HG03066 (cell line): ENCODE results near the gene TBC1D9B.
"Not testable (repeated sequence)": the region's sequence is repeated elsewhere in the genome, so short reads cannot be mapped to it uniquely, and the experiment has no call there.

Source experiments
- ATAC-seq: cut with Tn5 transposase; IDR thresholded peaks from one replicate; pipeline ENCODE4 v1.9.1; 2021; ENCODE audit warnings: low read depth; ENCODE audit not compliant: unreplicated experiment

The TBC1D9B gene

DNA sequence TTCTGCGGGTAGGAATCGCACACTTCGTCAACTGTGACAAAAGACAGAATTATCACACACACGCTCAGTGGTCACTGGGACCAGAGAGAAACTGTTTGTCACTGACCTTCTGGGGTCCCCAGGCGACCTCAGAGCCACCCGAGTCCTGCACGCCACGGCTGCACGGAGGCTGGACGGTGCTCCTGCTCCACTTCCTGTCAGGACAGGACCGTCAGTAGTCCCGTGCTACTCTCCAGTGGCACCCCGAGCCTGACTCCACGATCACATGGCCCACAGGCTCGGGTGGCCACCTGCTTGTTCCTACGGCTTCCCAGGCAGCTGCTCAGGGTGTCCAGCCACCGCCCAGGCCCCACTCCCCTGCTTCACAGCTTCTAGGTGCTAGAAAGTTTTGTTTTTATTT is 66.9 kb downstream of the TBC1D9B start:
- no peak for ATAC-seq

- no peak for ATAC-seq
Observed at GRCh38 chr5:179840321-179840720, 67.4 kb downstream of the TBC1D9B start.

DNA sequence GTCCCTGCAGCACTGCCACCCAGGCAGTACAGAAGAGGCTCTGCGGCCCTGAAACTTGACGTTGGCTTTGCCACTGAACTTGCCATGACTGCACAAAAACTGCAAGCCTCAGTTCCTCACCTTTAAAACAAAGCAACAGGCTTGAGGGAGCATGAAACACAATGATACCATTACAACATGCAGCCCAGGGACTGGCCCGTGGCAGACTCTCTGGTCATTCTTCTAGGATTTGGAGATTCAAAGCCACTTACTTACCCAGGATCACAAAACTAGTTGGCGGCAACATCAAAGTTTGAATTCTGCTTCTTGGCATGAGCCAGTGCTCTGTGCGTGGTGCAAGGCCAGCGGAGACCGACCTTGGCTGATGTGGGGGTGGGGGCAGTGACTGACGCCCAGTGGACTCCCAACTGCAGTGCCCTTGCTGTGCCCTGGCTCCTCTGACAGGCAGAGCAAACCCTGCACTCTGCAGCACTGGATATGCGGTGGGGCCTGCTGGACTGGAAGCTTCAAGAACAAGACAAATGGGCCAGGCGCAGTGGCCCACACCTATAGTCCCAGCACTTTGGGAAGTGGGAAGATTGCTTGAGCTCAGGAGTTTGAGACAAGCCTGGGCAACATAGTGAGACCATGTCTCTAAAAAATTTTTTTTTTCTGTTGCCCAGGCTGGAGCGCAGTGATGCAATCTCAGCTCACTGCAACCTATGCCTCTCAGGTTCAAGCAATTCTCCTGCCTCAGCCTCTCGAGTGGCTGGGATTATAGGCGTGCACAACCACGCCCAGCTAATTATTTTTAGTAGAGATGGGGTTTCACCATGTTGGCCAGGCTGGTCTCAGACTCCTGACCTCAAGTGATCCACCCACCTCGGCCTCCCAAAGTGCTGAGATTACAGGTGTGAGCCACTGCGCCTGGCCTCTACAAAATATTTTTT is 68.1 kb downstream of the TBC1D9B start:
- ATAC-seq = no peak

- ATAC-seq = no peak
Observed at GRCh38 chr5:179837076-179838011, 70.4 kb downstream of the TBC1D9B start.

GRCh38 chr5:179836225-179837019 is 71.3 kb downstream of the TBC1D9B start:
- ATAC-seq = no peak

DNA sequence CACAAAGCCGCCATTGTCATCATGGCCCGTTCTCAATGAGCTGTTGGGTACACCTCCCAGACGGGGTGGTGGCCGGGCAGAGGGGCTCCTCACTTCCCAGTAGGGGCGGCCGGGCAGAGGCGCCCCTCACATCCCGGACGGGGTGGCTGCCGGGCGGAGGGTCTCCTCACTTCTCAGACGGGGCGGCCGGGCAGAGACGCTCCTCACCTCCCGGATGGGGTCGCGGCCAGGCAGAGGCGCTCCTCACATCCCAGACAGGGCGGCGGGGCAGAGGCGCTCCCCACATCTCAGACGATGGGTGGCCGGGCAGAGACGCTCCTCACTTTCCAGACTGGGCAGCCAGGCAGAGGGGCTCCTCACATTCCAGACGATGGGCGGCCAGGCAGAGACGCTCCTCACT is 72.8 kb downstream of the TBC1D9B start:
- not testable (repeated sequence) for ATAC-seq

GRCh38 chr5:179834120-179834519 is 73.6 kb downstream of the TBC1D9B start:
- no peak for ATAC-seq

GRCh38 chr5:179833709-179834070 is 74.0 kb downstream of the TBC1D9B start:
- no peak for ATAC-seq

- ATAC-seq = no peak
Observed at GRCh38 chr5:179833056-179833708, 74.5 kb downstream of the TBC1D9B start.

DNA sequence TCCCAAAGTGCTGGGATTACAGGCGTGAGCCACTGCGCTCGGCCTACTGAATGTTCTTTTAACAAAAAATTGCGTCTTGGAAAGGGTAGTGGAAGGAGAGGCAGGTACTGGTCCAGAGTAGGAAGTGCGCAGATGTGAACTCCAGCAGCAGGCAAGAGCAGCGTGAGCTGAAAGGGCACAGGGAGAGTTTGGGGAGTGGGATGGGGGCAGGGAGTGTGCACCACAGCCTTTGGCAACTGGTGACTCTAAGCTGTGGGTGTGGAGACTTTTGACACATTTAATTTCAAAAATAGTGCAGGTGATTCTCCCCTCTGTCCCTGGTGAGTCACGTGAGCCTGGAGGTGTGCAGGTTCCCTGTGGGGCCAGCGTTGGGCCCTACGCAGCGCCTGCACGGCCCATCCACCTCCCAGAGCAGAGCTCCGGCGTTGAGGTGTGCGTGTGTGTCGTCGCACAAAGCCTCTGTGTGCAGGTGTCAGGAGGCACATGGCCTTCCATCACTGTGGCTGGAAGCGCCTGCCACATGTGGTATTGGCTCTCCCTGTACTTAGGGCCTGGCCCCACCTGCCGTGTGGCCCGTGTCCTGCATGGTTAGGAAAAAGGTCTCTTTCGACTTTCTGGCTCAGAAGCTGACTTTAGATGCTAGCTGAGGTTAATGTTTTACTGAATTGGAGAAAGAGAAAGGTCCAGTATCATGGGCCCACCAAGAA is 75.5 kb downstream of the TBC1D9B start:
- no peak for ATAC-seq

DNA sequence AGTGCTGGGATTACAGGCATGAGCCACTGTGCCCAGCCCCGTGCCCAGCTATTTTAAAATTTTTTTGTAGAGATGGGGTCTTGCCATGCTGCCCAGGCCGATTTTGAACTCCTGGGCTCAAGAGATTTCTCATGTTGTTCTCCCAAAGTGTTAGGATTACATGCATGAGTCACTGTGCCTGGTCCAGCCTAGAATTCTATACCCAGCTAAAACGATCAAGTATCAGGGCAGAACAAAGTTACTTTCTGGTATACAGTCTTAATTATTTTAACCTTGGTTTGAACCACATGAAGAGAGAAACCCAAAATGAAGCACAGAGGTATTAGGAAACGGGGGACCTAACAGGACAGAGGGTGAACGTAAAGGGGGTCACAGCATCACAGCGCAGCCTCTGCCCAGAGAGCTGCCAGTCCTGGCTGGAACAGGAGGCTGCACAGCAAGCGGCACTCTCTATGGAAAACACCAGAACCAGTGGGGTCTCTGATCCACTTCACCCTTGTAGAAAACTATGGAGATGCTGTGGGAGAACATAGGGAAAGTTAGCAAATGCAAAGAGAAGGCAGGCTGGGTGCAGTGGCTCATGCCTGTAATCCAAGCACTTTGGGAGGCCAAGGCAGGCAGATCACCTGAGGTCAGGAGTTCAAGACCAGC is 76.8 kb downstream of the TBC1D9B start:
- ATAC-seq = no peak

GRCh38 chr5:179829732-179830435 is 77.8 kb downstream of the TBC1D9B start:
- no peak for ATAC-seq

DNA sequence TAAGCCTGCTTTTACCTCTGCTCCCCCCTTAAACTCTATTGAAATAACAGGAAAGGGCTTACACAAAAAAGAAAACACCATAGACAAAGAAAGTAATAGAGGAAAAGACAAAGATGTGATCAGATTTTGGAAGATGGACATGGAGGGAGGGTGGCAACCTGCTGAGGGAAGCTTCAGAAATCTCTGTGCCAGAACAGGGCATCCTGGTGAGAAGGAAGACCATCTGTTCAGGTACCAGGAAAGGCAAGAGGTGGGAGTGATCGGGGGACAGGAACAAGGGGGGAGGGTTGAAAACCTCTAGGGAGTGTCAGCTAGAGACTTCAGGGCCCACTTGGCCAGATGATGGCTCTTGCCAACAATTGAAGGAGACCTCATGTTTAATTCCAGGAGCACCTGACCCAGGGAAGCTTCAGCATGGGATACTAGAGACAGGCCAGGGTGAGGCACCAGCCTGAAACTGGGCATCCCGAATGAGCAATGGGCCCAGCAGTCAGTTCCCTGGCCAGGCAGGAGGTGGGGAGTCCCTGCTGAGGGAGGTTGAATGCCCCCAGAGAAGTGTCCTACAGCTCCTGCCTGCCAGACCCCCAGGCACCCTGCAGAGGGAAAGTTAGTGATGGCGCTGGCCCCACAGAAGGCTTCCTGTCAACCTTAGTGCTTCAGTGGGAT is 78.8 kb downstream of the TBC1D9B start:
- no peak for ATAC-seq

DNA sequence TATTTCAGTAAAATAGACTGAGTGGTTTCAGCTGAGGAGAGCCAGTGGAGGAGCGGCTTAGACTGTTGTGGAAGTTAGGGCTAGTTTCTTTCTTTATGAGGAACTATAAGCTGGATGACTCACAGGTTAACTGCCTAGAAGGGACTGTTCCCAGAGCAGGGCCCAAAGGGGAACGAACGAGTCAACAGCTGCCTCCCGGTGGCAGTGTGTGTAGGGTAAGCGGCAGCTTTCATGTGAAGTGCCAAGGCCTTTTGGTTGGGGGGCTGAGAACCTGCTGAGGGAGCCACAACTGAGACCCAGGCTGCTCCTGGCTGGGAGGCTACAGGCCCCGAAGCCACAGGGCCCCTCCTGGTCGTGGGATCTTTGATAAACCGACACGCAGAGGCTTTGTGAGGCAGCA is 80.0 kb downstream of the TBC1D9B start:
- no peak for ATAC-seq

DNA sequence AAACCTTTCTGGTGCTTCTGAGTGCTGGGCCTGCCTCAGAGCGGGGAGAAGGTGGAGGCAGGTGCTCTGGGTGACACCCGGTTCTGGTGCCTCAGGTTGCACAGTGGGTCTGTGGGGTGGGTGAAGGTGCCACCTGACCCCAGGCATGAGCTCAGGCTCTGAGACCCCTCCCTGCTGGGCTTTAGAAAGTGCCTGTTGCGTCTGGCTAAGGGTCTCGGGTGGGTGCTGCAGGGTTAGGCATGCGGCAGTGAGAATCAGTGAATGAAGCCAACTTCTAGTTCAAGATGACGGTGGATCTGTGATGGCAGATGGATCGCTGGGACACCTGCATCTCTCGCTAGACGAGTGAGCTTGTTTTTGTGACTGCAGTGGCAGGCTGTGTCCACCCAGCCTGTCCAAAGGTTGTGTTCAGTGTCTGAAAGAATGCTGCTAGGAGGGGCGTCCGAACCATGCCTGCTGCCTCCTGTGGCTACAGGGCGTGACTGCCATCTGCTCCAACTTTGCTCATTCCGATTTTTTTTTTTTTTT is 82.0 kb downstream of the TBC1D9B start:
- no peak for ATAC-seq

DNA sequence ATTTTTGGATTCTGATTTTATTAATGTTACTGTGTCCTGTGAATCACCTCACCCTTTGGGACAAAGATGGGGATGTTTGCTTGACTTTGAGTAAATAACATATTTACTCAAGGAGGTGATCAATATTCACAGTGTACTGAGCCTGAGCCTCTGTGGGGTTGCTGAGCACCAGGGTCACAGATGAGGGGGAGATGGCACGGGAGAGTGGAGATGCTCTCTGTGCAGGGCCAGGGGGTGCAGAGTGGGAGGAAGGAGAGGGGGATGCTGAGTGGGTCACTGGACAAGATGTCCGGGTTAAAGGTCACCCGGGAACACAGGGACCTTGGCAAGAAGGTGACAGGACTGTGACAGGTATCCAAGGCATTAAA is 83.0 kb downstream of the TBC1D9B start:
- no peak for ATAC-seq

DNA sequence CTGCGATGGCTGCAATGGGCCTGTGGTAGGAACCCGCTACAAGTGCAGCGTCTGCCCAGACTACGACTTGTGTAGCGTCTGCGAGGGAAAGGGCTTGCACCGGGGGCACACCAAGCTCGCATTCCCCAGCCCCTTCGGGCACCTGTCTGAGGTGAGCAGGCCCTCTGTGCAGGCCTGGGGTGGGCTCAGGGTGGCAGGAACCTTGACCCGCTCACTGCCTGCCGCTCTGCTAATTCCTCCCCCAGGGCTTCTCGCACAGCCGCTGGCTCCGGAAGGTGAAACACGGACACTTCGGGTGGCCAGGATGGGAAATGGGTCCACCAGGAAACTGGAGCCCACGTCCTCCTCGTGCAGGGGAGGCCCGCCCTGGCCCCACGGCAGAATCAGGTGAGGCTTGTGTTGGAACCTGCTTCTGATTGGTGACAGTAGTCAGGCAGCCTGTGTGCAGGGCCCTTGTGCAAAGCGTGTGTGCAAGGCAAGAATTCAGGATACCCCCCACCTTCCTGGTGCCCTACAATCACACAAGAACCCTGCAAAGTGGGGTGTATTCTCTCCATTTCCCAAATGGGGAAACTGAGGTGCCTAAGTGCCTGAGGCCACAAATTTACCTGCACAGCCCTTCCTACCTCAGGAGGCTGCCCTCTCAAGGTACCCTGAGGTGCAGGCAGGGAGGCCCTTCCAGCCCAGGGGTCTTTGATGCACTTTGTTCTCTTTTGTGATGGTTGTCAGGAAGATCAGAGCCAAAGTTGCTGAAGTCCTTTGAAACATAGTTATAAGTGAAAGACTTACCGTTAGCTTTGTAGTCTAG is 83.6 kb downstream of the TBC1D9B start:
- no peak for ATAC-seq
